Measurements from ENCODE around the gene LRTM2. TPM values are rescaled to one million over a fixed set of nuclear protein-coding genes. Genes with fewer than 3 reads are reported as not detected.
A peak's percentile ranks its signal among the peaks of the same experiment; 100 is the strongest.

The LRTM2 gene
- total RNA-seq, 1 experiment from 2014 or later = not detected

DNA sequence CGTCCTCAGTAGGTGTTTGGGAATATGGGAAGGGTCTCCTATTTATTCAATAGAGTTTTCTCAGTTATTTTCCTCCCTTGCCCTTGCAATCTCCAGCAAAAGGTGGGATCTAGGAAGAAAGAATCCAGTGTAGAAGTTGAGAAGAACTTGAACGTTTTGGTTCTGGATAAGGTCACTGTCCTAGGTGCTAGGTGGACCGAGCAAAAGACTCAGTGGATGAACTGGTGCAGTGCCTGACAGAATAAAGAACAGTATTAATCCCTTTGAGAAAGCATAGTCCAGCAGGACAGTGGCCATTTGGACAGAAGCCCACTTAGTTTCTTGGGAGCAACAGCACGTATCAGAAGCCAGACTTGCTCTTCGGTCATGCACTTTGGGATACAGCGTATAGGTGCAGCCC, 32.7 kb upstream of the LRTM2 start:
- Histone ChIP-seq H3K9me2 (replicated peaks; ENCODE audit: low read length) (no peaks in the 10 kb centered on the region), H3K79me2 (ENCODE audit: low read length) (no peaks in the 10 kb centered on the region), H3K9me3 (ENCODE audit: low read length) (no peaks in the 10 kb centered on the region), H3K9ac (ENCODE audit: low read length) (no peak overlapping the region), H3F3A (ENCODE audit: low read length, unreplicated experiment) (no peaks in the 10 kb centered on the region), H3K4me1 (ENCODE audit: insufficient read depth, low read length) (no peaks in the 10 kb centered on the region), H4K20me1 (ENCODE audit: low read length) (no peaks in the 10 kb centered on the region), H3K27me3 (ENCODE audit: low read length) (no peaks in the 10 kb centered on the region), H3K4me2 (ENCODE audit: low read length) (no peak overlapping the region), H3K27ac (ENCODE audit: low read length) (no peak overlapping the region), H3K36me3 (ENCODE audit: low read depth, low read length) (peaks cover 4% of the 10 kb centered on the region; the same call in 1 of the 2 replicates), H2AFZ (ENCODE audit: low read length) (no peak overlapping the region), H3K4me3 (ENCODE audit: low read length) (no peak overlapping the region)
- DNase-seq = no peak
- TF ChIP-seq CTCF (conservative IDR thresholded peaks at IDR 0.05; ENCODE audit: low read depth, low read length) (no peak), EZH2 (IDR thresholded peaks at IDR 0.05; ENCODE audit: low read length, unreplicated experiment) (no peak), EZH2phosphoT487 (IDR thresholded peaks at IDR 0.05; ENCODE audit: borderline replicate concordance, low read length) (no peak)
- ATAC-seq = no peak
- no TSS peak for BruUV-seq (replicated peaks)
- ChIA-PET CTCF (no interaction called here), POLR2A (ENCODE audit: unreplicated experiment) (no interaction called here)
- intact Hi-C loops (cut with micrococcal nuclease) = no loop called here

GRCh38 chr12:1790444-1790843, 29.9 kb upstream of the LRTM2 start:
- no TSS peak for BruUV-seq (replicated peaks)
- H3K36me3 ChIP-seq (ENCODE audit: low read depth, low read length) = no peaks in the 10 kb centered on the region; the same call in 1 of the 2 replicates
- no peaks in the 10 kb centered on the region for H3K4me1 ChIP-seq (ENCODE audit: insufficient read depth, low read length)
- no peak for TF ChIP-seq EZH2 (IDR thresholded peaks at IDR 0.05; ENCODE audit: low read length, unreplicated experiment)
- no peak for TF ChIP-seq CTCF (conservative IDR thresholded peaks at IDR 0.05; ENCODE audit: low read depth, low read length)
- TF ChIP-seq EZH2phosphoT487 (IDR thresholded peaks at IDR 0.05; ENCODE audit: borderline replicate concordance, low read length) = no peak
- no peaks in the 10 kb centered on the region for H3F3A ChIP-seq (ENCODE audit: low read length, unreplicated experiment)
- no peaks in the 10 kb centered on the region for H3K9me2 ChIP-seq (replicated peaks; ENCODE audit: low read length)
- no peaks in the 10 kb centered on the region for H3K27me3 ChIP-seq (ENCODE audit: low read length)
- intact Hi-C loops (cut with micrococcal nuclease) = loop anchor here (5.0 kb wide), 1 partner anchor 158 kb away; no protein-coding TSS in a partner anchor
- H4K20me1 ChIP-seq (ENCODE audit: low read length) = no peaks in the 10 kb centered on the region
- H3K79me2 ChIP-seq (ENCODE audit: low read length) = no peaks in the 10 kb centered on the region
- H3K27ac ChIP-seq (ENCODE audit: low read length) = no peak overlapping the region
- H2AFZ ChIP-seq (ENCODE audit: low read length) = no peak overlapping the region
- no peak overlapping the region for H3K4me2 ChIP-seq (ENCODE audit: low read length)
- ChIA-PET POLR2A (ENCODE audit: unreplicated experiment) (no interaction called here), CTCF (interaction anchor here (1.0 to 2.4 kb wide), 3 partner anchors 137 to 159 kb away, joined by 3 to 32 read pairs (median 9); no protein-coding TSS in a partner anchor)
- H3K9me3 ChIP-seq (ENCODE audit: low read length) = no peaks in the 10 kb centered on the region
- no peak for DNase-seq
- no peak overlapping the region for H3K4me3 ChIP-seq (ENCODE audit: low read length)
- no peak for ATAC-seq
- H3K9ac ChIP-seq (ENCODE audit: low read length) = no peak overlapping the region

GRCh38 chr12:1791104-1791841, 29.1 kb upstream of the LRTM2 start:
- DNase-seq (peak; percentile 72), ATAC-seq (peak; percentile 44)
- CTCF ChIA-PET = interaction anchor here (0.7 to 2.4 kb wide), 5 partner anchors 100 to 158 kb away, joined by 3 to 32 read pairs (median 4); no protein-coding TSS in a partner anchor

More at GRCh38 chr12:1791104-1791841, 29.1 kb upstream of the LRTM2 start:
- no peaks in the 10 kb centered on the region for H3K36me3 ChIP-seq (ENCODE audit: low read depth, low read length)
- H4K20me1 ChIP-seq (ENCODE audit: low read length) = no peaks in the 10 kb centered on the region
- no peak overlapping the region for H3K27ac ChIP-seq (ENCODE audit: low read length)
- TF ChIP-seq EZH2 (IDR thresholded peaks at IDR 0.05; ENCODE audit: low read length, unreplicated experiment) (no peak), CTCF (conservative IDR thresholded peaks at IDR 0.05; ENCODE audit: low read depth, low read length) (peak; percentile 88)
- no TSS peak for BruUV-seq (replicated peaks)
- H3F3A ChIP-seq (ENCODE audit: low read length, unreplicated experiment) = no peaks in the 10 kb centered on the region
- no peak overlapping the region for H3K4me2 ChIP-seq (ENCODE audit: low read length)
- H2AFZ ChIP-seq (ENCODE audit: low read length) = no peak overlapping the region
- no peaks in the 10 kb centered on the region for H3K79me2 ChIP-seq (ENCODE audit: low read length)
- intact Hi-C loops (cut with micrococcal nuclease) = loop anchor here (1.0 to 5.0 kb wide), 2 partner anchors 139 to 159 kb away; no protein-coding TSS in a partner anchor
- POLR2A ChIA-PET (ENCODE audit: unreplicated experiment) = no interaction called here
- H3K9ac ChIP-seq (ENCODE audit: low read length) = no peak overlapping the region
- peaks cover under 1% of the 10 kb centered on the region; the same call in 1 of the 2 replicates for H3K4me1 ChIP-seq (ENCODE audit: insufficient read depth, low read length)
- H3K27me3 ChIP-seq (ENCODE audit: low read length) = no peaks in the 10 kb centered on the region
- H3K4me3 ChIP-seq (ENCODE audit: low read length) = no peak overlapping the region
- no peaks in the 10 kb centered on the region for H3K9me3 ChIP-seq (ENCODE audit: low read length)
- H3K9me2 ChIP-seq (replicated peaks; ENCODE audit: low read length) = no peaks in the 10 kb centered on the region

Measured in PC-3 (cell line).